ENCODE measurements around the gene THPO. TPM values are rescaled to one million over a fixed set of nuclear protein-coding genes. Genes with fewer than 3 reads are reported as not detected.

THPO gene
- total and polyA plus RNA-seq, 10 donors: 0.11 to 1.8 (median 0.42) TPM; not detected in 1

- peaks cover 0 to 80% (median 36%) of the 10 kb centered on the region in 7 donors for H3K27me3 ChIP-seq (replicated peaks in 1 of 7)
Measured at GRCh38 chr3:184379358-184380184, 1.6 kb upstream of the THPO start, which contains the start of gene CHRD. Gene CHRD, plus strand, starts transcription at chr3:184380054. Its CDS starts 265 bp downstream, at chr3:184380319.

GRCh38 chr3:184378651-184379357 lies 797 bp upstream of the THPO start:
- Histone ChIP-seq H3K27ac (peak overlapping the region; percentile 19 to 79 (median 59)), H3K4me1 (peaks cover 7 to 48% (median 18%) of the 10 kb centered on the region in 6 donors), H3K9me3 (no peaks in the 10 kb centered on the region), H3K36me3 (no peaks in the 10 kb centered on the region), H3K4me3 (peak overlapping the region in 1 of 8 donors; percentile 73), H3K27me3 (replicated peaks in 1 of 7) (peaks cover 0 to 76% (median 36%) of the 10 kb centered on the region in 7 donors)
- 80 to 88% (median 83%) methylated on average over 10 of the region's 10 CpGs for WGBS, 5 donors
- TF ChIP-seq POLR2AphosphoS5 (IDR thresholded peaks at IDR 0.05): no peak
- no peak for TF ChIP-seq POLR2A (IDR thresholded peaks at IDR 0.05)
- TF ChIP-seq, protein P1, sequence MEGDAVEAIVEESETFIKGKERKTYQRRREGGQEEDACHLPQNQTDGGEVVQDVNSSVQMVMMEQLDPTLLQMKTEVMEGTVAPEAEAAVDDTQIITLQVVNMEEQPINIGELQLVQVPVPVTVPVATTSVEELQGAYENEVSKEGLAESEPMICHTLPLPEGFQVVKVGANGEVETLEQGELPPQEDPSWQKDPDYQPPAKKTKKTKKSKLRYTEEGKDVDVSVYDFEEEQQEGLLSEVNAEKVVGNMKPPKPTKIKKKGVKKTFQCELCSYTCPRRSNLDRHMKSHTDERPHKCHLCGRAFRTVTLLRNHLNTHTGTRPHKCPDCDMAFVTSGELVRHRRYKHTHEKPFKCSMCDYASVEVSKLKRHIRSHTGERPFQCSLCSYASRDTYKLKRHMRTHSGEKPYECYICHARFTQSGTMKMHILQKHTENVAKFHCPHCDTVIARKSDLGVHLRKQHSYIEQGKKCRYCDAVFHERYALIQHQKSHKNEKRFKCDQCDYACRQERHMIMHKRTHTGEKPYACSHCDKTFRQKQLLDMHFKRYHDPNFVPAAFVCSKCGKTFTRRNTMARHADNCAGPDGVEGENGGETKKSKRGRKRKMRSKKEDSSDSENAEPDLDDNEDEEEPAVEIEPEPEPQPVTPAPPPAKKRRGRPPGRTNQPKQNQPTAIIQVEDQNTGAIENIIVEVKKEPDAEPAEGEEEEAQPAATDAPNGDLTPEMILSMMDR (IDR thresholded peaks at IDR 0.05 in 8 of 11, conservative IDR thresholded peaks at IDR 0.05 in 3 of 11): no peak
- intact Hi-C loops (cut with DNase I; ENCODE audit: low total_unique reads): no loop called here
- no peak for DNase-seq

More at GRCh38 chr3:184379358-184380184, 1.6 kb upstream of the THPO start, which contains the start of gene CHRD:
- Histone ChIP-seq H3K4me3 (peak within 1 kb of the TSS; percentile 27 to 73 (median 42)), H3K9me3 (no peaks in the 10 kb centered on the region), H3K36me3 (peaks cover 0 to under 1% (median 0%) of the 10 kb centered on the region in 6 donors), H3K27ac (peak within 1 kb of the TSS; percentile 19 to 79 (median 59)), H3K4me1 (peaks cover 7 to 48% (median 18%) of the 10 kb centered on the region in 6 donors)
- intact Hi-C loops (cut with DNase I; ENCODE audit: low total_unique reads): no loop called here
- WGBS, 5 donors: 21 to 65% (median 53%) methylated on average over 18 to 64 of the region's 71 CpGs
- no peak for DNase-seq
- no peak for TF ChIP-seq POLR2AphosphoS5 (IDR thresholded peaks at IDR 0.05)
- no peak for TF ChIP-seq POLR2A (IDR thresholded peaks at IDR 0.05)

DNA sequence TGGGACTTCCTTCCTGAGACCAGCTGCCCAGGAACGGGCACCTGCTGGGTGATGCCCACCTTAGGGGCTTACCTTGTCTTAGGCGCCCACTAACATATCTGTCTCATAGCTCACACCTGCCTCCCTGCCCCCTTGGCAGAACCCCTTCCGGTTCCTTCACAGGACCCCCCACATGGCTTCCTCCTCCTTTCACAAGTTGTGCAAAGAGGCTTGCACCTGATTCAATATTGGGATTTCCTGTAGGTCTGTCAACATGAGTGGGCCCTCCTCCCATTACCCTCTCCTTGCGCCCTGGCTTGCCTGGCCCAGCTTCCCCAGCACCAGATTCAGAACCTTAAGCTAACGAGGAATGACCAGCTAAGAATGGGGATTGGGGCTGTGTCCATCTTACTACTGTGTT lies 633 bp downstream of the THPO start:
- Histone ChIP-seq H3K36me3 (no peaks in the 10 kb centered on the region), H3K27ac (peak overlapping the region in 5 of 8 donors; percentile 8 to 79 (median 72)), H3K4me3 (no peak overlapping the region), H3K9me3 (no peaks in the 10 kb centered on the region), H3K27me3 (replicated peaks in 1 of 7) (peaks cover 0 to 64% (median 36%) of the 10 kb centered on the region in 7 donors), H3K4me1 (peaks cover 7 to 53% (median 20%) of the 10 kb centered on the region in 6 donors)
- TF ChIP-seq POLR2A (IDR thresholded peaks at IDR 0.05) (no peak), POLR2AphosphoS5 (IDR thresholded peaks at IDR 0.05) (no peak)
- TF ChIP-seq, protein P1 (IDR thresholded peaks at IDR 0.05 in 8 of 11, conservative IDR thresholded peaks at IDR 0.05 in 3 of 11): no peak
- WGBS, 5 donors: 48 to 59% (median 52%) methylated on average over 5 of the region's 5 CpGs
- no peak for DNase-seq
- intact Hi-C loops (cut with DNase I; ENCODE audit: low total_unique reads): no loop called here

GRCh38 chr3:184375747-184376461 lies 2.1 kb downstream of the THPO start:
- no peak overlapping the region for H3K27ac ChIP-seq
- peak; percentile 53 for DNase-seq
- peaks cover 0 to 49% (median 22%) of the 10 kb centered on the region in 7 donors for H3K27me3 ChIP-seq (replicated peaks in 1 of 7)
- H3K4me3 ChIP-seq: no peak overlapping the region
- intact Hi-C loops (cut with DNase I; ENCODE audit: low total_unique reads): no loop called here
- WGBS, 5 donors: 88 to 93% (median 89%) methylated on average over 12 of the region's 12 CpGs
- H3K36me3 ChIP-seq: no peaks in the 10 kb centered on the region
- TF ChIP-seq, protein P1 (IDR thresholded peaks at IDR 0.05 in 8 of 11, conservative IDR thresholded peaks at IDR 0.05 in 3 of 11): no peak
- no peak for TF ChIP-seq POLR2A (IDR thresholded peaks at IDR 0.05)
- TF ChIP-seq POLR2AphosphoS5 (IDR thresholded peaks at IDR 0.05): no peak
- no peaks in the 10 kb centered on the region for H3K9me3 ChIP-seq
- peaks cover 6 to 54% (median 21%) of the 10 kb centered on the region in 6 donors for H3K4me1 ChIP-seq
